Right renal pelvis (tissue), 4 donors: ENCODE results near the gene TAF4. TPM values are rescaled to one million over a fixed set of nuclear protein-coding genes. Genes with fewer than 3 reads are reported as not detected.

Experiments
- DNase-seq, 4 donors: peaks; one replicate each; pipeline ENCODE4 v3.0.0-alpha.2; 2013; ENCODE audit warnings: low read depth in 4 of 4, low spot score in 3 of 4, missing footprints in 1 of 4
- polyA plus RNA-seq, 4 donors: library from polyadenylated mRNA; unstranded; fragments of 120-200 nt; gene quantifications; one replicate each; pipeline ENCODE4 v1.2.1, GENCODE V29; 2013; ENCODE audit not compliant: insufficient read length in 4 of 4

The TAF4 gene
- polyA plus RNA-seq, 4 donors: 16.7 to 20.9 (median 17.7) TPM

DNA sequence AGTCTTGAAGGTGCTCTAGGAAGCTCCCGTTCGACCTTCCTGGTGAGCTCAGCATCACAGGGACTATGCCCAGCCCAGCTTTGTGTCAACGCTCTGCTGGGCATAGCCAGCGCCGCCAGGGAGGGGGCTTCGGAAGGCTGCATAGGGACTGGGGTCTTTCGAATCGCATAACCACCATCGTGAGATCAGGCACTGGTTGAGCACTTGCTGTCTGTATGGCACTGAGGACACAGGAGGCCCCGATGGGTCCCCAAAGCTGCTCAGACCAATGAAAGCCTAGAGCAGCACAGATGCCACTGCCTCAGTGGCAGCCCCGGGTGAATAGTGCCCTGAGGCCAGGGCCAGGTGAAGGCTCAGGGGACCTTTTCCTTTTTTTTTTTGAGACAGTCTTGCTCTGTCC lies 96.7 kb downstream of the TAF4 start:
- DNase-seq: no peak

DNA sequence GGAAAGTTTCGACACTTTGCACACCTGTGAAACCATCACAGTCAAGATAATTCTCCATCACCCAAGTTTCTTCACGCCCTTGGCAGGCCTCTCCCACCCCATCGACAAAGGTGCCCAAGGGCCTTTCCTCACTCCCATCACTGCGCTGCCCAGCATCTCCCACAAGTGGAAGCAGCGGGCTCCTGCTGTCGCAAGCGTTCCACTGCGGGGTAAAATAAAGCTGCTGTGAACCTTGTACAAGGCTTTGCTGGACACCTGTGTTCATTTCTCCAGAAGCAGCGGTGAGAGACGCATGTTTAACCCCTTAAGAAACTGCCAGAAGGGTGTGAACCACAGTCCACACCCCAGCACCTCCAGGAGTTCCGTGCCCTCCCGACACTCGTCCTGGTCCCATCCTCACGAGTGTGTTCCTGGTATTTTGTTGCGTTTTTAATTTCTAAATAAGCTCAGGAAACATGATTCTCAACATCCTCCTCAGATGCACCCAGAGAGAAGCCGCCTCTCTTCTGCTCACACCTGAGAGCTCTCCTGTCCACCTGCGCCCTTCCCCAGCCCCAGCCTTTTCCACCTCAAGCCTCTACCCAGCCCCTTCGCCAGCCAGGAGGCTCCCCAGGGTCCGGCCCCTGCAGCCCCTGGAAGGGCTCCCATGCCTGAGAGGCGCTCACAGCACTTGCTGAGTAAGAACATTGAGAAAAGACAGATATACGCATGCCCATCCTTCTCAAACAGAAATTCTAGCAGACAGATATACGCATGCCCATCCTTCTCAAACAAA lies 97.5 kb downstream of the TAF4 start:
- DNase-seq: no peak

DNA sequence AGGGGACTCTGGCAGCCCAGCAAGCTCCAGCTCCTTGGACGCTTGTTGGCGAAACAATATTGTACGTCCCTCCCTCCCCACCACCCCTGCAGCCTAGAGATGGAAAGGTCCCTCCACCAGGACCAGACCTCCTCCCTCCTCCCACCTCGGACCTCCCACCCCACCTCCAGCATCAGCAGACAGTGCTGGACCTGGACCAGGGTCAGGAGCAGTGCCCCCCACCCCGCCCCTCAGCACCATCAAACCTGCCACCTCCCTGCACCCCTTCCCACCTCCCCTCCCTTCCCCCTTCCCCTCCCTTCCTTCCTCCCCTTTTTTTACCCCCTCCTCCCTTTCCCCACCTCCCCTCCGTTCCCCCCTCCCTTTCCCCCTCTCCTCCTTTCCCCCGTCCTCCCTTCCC lies 98.4 kb downstream of the TAF4 start:
- no peak for DNase-seq

DNA sequence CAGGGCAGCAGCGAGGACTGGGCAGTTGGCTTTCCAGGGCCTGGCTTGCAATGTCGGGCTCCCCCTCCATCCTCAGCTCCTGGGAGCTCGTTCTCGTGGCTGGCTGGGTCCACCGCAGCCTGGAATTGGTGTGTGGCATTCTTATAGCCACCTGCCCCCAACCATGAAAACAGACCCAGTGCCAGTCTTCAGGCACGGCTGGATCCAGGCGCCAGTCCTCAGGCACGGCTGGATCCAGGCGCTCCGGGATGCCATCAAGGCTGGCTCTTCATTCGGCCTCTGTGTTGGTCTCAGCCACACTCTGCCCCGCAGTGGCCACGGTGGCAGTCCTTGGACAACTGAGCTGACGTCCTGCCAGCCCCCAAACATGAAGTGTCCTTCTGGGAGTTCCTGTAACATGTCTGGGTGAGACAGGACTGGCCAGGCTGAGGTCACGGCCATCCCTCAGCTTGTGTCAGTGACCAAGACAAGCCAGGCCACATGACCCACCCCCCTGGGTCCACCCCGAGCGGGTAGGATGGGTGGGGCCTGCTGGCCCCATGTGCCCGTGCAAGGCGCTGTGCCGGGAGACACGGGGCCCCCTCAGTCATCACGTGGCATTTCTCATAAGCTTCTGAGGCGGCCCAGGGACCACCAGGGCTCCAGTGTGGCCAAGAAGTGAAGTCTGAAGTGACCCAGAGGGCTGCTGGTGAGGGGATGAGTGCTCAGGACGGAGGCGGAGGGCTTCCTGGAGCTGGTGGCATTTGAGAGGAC lies 99.0 kb downstream of the TAF4 start:
- DNase-seq: no peak

DNA sequence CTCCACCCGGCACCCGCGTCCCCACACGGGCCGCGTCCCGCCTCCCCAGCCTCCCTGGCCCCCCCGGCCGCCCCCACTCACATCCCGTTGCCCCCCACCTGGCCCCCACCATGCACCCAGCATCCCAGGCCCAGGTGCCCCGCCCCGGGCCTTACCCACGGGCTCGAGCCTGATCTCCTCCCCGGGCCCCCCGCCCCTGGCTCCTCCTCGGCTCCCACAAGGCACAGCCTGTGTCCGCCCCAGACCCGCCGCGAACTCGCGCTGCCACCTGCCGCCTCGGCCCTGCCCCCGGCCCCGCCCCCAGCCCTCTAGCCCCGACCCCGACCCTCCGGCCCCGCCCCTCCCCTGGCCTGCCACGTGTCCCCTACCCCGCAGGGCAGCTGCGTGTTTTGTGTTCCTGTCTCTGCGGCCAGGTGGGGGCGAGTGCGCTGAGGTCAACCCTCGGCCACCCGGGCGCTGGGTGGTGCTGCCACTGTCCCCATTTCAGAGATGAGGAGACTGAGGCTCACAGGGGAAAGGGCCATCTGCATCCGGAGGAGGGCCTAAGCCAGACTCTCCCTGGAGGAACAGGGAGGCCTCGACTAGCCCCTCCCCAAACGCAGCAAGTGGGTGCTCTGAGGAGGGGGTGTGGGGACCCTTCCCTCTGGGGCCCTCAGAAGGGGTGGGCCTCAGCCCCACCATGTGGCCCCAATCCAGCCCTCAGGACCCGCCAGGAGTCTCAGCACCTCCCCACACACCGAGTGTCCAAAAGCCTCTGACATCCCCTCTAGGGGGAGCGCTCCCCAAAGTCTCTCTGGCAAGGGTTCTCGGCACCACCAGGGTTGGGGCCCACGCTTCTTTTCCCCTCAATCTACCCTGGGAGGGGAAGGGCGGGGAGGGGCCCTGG lies 99.8 kb downstream of the TAF4 start:
- no peak for DNase-seq

DNA sequence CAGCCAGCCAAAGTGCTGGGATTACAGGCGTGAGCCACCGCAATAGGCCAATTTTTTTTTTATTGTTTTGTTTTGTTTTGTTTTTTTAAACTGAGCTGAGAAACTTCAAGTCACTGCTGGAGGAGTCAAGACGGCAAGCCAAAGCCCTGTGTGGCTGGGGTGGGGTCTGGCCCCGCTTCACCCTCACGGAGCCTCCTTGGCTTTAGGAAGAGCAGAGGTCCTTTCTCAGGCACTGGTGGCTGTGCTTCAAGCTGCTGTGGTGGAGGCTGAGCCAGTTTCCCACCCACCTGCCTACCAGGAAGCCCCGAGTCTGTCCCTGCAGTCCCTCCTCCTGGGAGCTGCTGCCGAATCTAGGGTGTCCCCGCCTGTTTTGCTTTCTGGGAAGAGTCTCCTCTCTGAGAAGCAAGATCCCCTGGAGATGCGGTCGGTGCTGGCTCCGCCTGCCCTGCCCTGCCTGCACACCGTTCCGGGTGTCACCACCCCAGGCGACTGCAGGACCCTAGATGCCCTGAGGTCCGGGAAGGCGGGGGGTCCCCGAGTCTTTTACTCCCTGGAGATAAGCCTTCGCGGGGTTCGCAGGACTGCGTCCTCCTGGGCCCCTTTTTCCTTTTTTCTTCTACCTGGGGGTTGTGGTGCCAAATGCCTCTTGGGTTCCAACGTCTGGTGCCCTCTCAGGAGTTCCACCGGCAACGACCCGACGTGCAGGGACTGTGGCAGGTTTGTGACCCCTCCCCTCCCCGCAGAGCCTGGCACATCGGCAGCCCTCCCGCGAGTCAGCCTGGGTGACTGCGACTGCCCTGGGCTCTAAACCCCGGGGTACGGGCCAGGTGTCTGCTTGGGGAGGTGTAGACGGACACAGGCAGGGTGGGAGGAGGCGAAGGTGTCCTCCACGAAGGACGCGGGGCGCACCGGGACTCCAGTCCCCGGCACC lies 100.7 kb downstream of the TAF4 start:
- DNase-seq: no peak

DNA sequence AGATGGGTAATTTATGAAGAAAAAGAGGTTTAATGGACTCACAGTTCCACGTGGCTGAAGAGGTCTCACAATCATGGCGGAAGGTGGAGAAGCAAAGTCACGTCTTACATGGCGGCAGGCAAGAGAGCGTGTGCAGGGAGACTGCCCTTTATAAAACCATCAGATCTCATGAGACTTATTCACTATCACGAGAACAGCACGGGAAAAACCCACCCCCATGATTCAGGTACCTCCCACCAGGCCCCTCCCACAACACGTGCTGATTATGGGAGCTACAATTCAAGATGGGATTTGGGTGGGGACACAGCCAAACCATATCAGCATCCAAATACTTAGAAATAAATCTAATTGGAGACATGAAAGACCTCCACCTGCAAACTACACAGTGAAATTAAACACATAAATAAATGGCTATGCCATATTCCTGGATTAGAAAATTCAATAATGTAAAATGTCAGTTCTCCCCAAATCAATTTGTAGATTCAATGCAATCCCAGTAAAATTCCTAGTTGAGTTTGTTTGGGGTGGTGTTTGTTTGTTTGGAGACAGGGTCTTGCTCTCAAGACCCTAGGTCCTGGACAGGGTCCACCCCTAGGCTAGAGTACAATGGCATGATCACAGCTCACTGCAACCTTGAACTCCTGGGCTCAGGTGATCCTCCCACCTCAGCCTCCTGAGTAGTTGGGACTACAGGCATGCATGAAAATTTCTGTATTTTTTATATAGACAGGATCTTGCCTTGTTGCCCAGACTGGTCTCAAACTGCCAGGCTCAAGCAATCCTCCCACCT lies 101.6 kb downstream of the TAF4 start:
- no peak for DNase-seq

DNA sequence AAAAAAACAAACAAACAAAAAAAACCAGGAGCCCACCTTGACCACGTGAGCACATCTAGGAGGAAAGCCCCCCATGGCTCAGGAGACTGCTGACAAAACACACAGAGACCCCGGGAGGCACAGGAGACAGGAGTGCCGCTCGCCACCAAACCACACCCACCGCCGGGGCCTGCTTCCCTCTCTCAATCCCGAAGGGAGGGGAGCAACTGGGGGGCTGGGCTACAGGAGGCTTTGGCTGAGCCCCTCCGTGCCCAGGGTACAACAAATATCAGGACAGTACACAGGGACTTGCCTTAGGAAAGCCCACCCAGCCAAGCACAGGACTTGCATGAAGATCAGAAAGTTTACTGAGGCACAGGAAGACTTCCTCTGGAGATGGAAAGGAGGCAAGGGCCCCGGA lies 102.5 kb downstream of the TAF4 start:
- DNase-seq: no peak

DNA sequence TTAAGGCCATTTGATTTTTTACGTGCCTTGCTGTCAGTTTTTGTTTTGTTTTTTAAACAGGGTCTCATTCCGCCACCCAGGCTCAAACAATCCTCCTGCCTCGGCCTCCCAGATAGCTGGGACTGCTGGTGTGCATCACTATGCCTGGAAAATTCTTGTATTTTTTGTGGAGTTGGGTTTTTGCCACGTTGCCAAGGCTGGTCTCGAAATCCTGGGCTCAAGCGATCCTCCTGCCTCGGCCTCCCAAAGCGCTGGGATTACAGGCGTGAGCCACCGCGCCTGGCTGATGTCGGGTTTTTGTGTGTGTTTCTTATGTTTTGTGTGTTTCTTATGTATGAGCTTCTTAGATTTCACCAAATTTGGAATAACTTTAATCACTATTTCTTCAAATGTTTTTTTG lies 104.8 kb downstream of the TAF4 start:
- no peak for DNase-seq

DNA sequence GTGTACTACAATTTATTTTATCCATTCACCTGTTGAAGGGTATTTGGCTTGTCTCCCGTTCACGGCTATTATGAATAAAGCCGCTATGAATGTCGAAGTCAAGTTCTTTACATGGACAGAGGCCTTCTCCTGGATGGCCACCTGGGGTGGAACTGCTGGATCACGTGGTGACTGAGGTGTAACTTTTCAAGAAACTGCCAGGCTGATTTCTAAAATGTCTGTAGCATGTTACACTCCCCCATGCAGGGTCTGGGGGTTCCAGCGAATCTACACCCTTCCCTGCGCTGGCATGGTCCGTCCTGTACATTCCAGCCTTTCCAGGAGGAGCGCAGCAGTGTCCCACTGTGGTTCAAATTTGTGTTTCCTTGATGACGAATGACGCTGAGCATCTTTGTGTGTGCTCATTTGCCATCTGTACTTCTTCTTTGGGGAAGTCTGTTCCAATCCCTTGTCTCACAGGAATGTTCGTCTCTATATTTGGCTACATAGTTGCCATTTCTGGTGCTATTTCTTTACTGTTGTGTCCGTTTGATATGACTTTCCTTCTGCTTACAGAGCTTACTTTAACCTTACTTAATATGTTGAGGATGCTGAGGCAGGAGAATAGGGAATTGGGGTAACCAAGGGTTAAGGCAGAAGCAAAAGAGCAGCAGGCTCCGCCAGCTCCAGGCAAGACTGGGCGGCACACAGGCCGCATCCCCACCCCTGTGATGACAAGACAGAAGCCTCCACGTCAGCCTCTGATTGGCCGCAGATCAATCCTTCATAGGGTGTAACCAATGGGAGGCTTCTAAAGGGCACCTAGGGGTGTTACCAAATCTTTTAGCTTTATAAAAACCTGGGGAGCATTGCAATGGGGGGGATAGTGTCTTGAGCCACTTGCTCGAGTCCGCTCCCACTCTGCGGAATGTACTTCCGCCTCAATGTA lies 106.6 kb downstream of the TAF4 start:
- DNase-seq: no peak

DNA sequence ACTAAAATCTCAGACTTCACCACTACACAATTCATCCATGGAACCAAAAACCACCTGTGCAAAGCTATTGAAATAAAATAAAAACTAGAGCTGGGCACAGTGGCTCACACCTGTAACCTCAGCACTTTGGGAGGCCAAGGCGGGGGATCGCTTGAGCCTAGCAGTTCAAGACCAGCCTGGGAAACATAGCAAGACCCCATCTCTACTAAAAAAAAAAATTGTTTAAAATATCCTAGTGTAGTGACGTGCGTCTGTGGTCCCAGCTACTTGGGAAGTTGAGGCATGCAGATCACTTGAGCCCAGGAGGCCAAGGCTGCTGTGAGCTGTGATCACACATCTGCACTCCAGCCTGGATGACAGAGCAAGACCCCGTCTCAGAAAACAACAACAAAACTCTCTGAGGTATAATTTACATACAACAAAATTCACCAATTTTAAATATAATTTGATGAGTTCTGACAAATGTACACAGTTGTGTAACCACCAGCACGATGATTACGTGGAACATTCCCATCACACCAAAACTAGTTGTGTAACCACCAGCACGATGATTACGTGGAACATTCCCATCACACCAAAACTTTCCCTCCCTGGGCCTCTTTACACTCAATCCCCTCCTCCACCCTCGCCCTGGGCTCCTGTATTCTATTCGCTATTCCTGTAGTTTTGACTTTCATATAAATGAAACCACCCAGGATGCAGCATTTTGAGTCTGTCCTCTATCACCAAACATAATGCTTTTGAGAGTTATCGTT lies 107.5 kb downstream of the TAF4 start:
- DNase-seq: no peak

DNA sequence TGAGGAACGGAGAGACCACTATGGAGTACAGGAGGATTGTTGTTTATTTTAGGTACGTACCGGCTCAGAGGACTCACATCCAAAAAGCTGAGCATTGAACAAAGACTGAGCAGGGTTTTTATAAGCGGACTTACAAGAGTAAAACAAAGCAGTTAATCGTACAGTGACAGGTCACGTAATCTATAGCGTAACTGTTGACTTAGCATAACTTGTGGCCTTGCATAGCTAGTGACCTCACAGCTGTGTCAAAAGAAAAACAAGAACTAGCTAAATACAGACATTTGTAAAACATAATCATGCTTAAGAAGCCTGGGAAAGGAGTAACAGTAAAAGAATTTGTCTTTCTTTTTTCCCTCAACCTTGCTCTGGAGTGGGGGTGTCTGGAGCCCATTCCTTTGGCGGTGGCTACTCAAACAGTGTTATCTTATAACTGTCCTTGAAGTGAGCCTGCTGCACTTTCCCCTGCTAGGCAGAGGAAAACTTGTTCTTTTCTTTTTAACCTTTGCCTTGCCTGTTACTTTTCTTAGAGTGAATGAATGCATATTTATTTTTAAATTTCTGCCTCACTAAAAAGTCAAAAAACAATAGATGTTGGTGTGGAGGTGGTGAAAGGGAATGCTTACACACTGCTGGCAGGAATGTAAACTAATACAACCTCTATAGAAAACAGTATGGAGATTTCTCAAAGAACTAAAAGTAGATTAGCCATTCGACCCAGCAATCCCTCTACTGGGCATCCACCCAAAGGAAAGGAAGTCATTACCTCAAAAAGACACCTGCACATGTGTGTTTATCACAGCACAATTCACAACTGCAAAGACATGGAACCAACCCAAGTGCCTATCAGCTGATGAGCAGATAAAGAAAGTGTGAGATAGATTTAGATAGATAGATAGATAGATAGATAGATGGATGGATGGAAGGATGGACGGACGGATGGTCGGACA lies 109.0 kb downstream of the TAF4 start:
- DNase-seq: no peak

DNA sequence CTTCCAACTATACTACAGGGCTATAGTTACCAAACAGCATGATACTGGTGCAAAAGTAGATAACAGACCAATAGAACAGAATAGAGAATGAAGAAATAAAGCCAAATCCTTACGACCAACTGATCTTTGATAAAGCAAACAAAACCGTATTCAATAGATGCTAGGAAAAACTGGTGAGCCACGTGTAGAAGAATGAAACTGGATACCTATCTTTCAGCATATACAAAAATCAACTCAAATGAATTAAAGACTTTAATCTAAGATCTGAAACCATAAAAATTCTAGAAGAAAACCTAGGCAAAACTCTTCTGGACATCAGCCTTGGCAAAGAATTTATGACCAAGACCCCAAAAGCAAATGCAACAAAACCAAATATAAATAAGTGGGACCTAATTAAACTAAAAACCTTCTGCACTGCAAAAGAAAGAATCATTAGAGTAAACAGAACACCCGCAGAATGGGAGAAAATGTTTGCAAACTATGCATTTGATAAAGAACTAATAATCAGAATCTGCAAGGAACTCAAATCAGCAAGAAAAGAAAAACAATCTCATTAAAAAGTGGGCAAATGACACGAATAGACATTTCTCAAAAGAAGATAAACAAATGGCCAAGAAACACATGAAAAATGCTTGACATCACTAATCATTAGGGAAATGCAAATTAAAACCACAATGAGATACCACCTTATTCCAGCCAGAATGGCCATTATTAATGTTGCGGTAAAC lies 109.8 kb downstream of the TAF4 start:
- no peak for DNase-seq

DNA sequence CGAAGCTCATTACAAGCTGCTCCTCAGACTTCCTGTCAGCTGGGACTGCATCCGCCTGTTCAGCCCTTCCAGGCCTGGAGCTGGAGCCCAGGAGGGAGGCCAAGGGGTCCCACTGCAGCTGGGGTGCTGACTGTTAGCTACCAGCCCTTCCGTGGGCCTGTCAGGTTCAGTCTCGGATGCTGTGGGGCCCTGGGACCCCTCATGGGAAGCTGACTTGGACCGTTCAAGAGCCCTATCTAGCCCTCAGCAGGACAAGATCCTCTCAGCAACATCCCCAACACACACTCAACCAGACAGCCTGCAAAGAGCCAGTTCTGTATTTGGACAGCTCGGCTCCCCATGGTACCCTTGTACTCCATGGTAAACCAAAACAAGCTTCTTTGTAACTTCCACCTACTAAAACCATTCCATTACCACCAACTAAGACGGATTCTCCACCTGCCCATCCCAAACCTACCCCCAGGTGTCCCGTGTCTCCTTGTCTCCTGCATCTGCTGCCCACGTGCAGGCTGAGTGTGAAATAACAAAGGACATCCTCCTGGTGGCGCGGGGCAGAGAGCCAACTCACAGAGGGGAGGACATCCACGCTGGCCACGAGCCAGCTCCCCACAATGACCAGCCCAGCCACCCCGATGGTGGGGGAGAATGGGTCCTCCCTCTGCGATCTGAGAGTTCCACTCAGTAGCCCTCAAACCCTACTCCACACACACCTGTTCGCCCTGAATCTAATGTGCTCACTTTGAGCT lies 111.2 kb downstream of the TAF4 start:
- DNase-seq: no peak
